Gastrocnemius medialis (tissue), 4 donors: ENCODE data around the gene TRAPPC2.

Source experiments
- CTCF ChIP-seq, 5 experiments: fragments of 450-650 bp in 3 of 5; fragments of 200-600 bp in 2 of 5; sonication (generic) in 2 of 5; IDR thresholded peaks in 4 of 5; conservative IDR thresholded peaks in 1 of 5; 1 replicate in 4 of 5; 2 replicates in 1 of 5; pipeline ENCODE4 v1.5.1; 2016 to 2019; ENCODE audit warnings: antibody characterized with exemption in 5 of 5, mild to moderate bottlenecking in 3 of 5, moderate library complexity in 3 of 5
- POLR2A ChIP-seq, 2 donors: fragments of 450-650 bp; IDR thresholded peaks; one replicate each; pipeline ENCODE4 v1.6.1; 2017; ENCODE audit warnings: antibody characterized with exemption in 2 of 2, mild to moderate bottlenecking in 2 of 2, moderate library complexity in 2 of 2

- TF ChIP-seq CTCF (IDR thresholded peaks at IDR 0.05 in 4 of 5, conservative IDR thresholded peaks at IDR 0.05 in 1 of 5) (peak in 1 of 5 experiments; percentile 18), POLR2A (IDR thresholded peaks at IDR 0.05) (no peak)
Measured at GRCh38 chrX:13764765-13765164, 30.3 kb upstream of the TRAPPC2 start.
